Psoas muscle (tissue), 8 donors: ENCODE measurements around the gene SUFU. TPM values are rescaled to one million over a fixed set of nuclear protein-coding genes. Genes with fewer than 3 reads are reported as not detected.
A peak's percentile ranks its signal among the peaks of the same experiment; 100 is the strongest.

Experiments used
- ATAC-seq, 4 donors: fragments of 200-7000 bp; cut with Tn5 transposase; one replicate each; pipeline ENCODE4 v1.9.1; 2020; ENCODE audit warnings: moderate library complexity in 3 of 4, mild to moderate bottlenecking in 2 of 4
- DNase-seq, 2 donors: peaks; one replicate each; pipeline ENCODE4 v3.0.0-alpha.2; 2020
- H3K27ac ChIP-seq: fragments of 200-600 bp; one replicate; pipeline ENCODE4 v1.8.0; 2022
- H3K27me3 ChIP-seq, 3 donors: fragments of 200-600 bp in 1 of 3; one replicate each; pipeline versions ENCODE4 v1.6.1 to v1.8.0; 2013 to 2022; ENCODE audit warnings: low read length in 2 of 3, mild to moderate bottlenecking in 2 of 3, moderate library complexity in 1 of 3; ENCODE audit not compliant: insufficient read depth in 3 of 3
- H3K36me3 ChIP-seq, 2 donors: fragments of 200-600 bp in 1 of 2; one replicate each; pipeline versions ENCODE4 v1.6.1 to v1.8.0; 2013 to 2022; ENCODE audit warnings: low read depth in 1 of 2, mild to moderate bottlenecking in 1 of 2, moderate library complexity in 1 of 2; ENCODE audit not compliant: insufficient read depth in 1 of 2
- H3K4me1 ChIP-seq: fragments of 200-600 bp; one replicate; pipeline ENCODE4 v1.8.0; 2022
- H3K4me3 ChIP-seq: fragments of 200-600 bp; one replicate; pipeline ENCODE4 v1.8.0; 2022; ENCODE audit warnings: mild to moderate bottlenecking
- H3K9me3 ChIP-seq: fragments of 200-600 bp; one replicate; pipeline ENCODE4 v1.8.0; 2022
- WGBS, 3 donors: extraction: QIAGEN DNeasy Blood & Tissue Kit; methylation state at CpG; one replicate each; pipeline versions ENCODE4 v1.1.6 to v1.1.7; 2013; 5-methylcytosine and 5-hydroxymethylcytosine counted together
- intact Hi-C, 2 donors: fragments of 100-400 bp; cut with DNase I; formaldehyde crosslinking; loops; one replicate each; pipeline versions ENCODE4 v1.11.0 to v1.14.2; 2022
- polyA plus RNA-seq, 3 donors: library from polyadenylated mRNA; stranded (reverse); fragments of 200-250 nt; gene quantifications; one replicate each; pipeline ENCODE4 v1.2.3, GENCODE V29; 2013
- total RNA-seq, 4 donors: library from RNA; stranded (reverse); fragmentation: NEBNext Ultra II Directional in 2 of 4; extraction: Animal tissue kit (Norgen Biotek cat#: 25700) in 2 of 4; gene quantifications; one replicate each; pipeline versions ENCODE4 v1.2.1 to v1.2.4, GENCODE V29; 2021 to 2023
- TF ChIP-seq, protein P1 (sequence below): fragments of 200-600 bp; IDR thresholded peaks from one replicate; pipeline ENCODE4 v1.8.0; 2022; ENCODE audit warnings: antibody characterized with exemption
- donor health status: healthy with polysubstance abuse.
- donor health status: DM: no; HTN: no; CAD: no; lungs with moderate emphysema.
- donor health status: Bipolar disorder and iron deficiency.
- donor health status: healthy.
- donor health status: DM: yes; HTN: yes; CAD: no.
- donor health status: DM: no; HTN: no; CAD: no.
- donor health status: DM: no; HTN: no; CAD: no.
- donor health status: DM: yes; HTN: yes; CAD: no.

SUFU gene
- total and polyA plus RNA-seq, 7 donors = 2.1 to 6.8 (median 5.1) TPM

DNA sequence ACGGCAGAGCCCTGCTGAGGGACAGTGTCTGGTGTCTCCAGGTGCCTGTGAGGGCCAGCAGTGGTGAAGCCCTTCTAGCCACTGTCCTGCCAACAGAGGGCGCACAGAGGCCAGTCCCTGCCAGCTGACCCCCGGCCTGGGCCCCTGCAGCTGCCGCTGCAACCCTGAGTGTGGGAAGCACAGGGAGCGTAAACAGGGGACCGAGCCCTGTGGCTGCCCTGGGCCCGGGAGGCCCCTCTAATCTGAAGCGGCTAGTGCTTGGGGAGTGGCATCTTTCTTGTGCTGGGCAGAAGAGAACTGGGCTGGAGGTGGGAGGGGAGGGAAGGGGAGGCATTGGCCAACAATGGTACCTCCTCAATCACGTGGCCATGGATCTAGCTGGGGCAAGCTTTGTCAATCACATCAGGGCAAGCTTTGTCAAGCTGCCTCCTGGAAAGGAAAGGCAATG lies 175.1 kb downstream of the SUFU start:
- no peaks in the 10 kb centered on the region for H3K9me3 ChIP-seq
- H3K4me1 ChIP-seq = peaks cover 34% of the 10 kb centered on the region
- 10 to 15% (median 14%) methylated on average over 9 of the region's 9 CpGs for WGBS, 3 donors
- TF ChIP-seq, protein P1, sequence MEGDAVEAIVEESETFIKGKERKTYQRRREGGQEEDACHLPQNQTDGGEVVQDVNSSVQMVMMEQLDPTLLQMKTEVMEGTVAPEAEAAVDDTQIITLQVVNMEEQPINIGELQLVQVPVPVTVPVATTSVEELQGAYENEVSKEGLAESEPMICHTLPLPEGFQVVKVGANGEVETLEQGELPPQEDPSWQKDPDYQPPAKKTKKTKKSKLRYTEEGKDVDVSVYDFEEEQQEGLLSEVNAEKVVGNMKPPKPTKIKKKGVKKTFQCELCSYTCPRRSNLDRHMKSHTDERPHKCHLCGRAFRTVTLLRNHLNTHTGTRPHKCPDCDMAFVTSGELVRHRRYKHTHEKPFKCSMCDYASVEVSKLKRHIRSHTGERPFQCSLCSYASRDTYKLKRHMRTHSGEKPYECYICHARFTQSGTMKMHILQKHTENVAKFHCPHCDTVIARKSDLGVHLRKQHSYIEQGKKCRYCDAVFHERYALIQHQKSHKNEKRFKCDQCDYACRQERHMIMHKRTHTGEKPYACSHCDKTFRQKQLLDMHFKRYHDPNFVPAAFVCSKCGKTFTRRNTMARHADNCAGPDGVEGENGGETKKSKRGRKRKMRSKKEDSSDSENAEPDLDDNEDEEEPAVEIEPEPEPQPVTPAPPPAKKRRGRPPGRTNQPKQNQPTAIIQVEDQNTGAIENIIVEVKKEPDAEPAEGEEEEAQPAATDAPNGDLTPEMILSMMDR = peak; percentile 68
- H3K36me3 ChIP-seq = no peaks in the 10 kb centered on the region
- DNase-seq (peak; percentile 66 to 82), ATAC-seq (peak; percentile 83 to 86 (median 86))
- H3K4me3 ChIP-seq = peak overlapping the region; percentile 34
- no peaks in the 10 kb centered on the region for H3K27me3 ChIP-seq
- intact Hi-C loops = no loop called here
- no peak overlapping the region for H3K27ac ChIP-seq

DNA sequence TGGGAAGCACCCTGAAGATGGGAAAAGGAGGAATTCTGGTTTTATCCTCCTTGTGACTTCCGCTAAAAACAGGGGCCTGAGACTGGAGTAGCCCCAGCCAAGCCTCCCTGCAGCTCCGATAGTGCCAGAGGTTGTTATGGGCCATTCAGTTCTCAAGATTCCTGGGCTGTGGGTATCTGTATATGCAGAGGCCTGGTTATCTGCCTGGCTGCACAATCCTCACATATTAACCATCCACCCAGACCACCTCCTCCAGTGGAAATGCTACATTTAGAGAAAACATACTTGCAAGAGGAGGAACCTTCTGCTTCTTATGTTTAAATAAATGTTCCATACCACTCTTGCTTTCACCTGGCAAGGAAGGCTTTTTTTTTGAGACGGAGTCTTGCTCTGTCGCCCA lies 175.8 kb downstream of the SUFU start:
- DNase-seq (no peak), ATAC-seq (no peak)
- Histone ChIP-seq H3K4me3 (no peak overlapping the region), H3K9me3 (no peaks in the 10 kb centered on the region), H3K27ac (no peak overlapping the region), H3K36me3 (peaks cover 0 to 3% of the 10 kb centered on the region in 2 donors), H3K27me3 (no peaks in the 10 kb centered on the region), H3K4me1 (peaks cover 28% of the 10 kb centered on the region)
- intact Hi-C loops = no loop called here
- TF ChIP-seq, protein P1 = no peak
- WGBS, 3 donors = 96 to 99% (median 97%) methylated on average over 4 of the region's 4 CpGs

DNA sequence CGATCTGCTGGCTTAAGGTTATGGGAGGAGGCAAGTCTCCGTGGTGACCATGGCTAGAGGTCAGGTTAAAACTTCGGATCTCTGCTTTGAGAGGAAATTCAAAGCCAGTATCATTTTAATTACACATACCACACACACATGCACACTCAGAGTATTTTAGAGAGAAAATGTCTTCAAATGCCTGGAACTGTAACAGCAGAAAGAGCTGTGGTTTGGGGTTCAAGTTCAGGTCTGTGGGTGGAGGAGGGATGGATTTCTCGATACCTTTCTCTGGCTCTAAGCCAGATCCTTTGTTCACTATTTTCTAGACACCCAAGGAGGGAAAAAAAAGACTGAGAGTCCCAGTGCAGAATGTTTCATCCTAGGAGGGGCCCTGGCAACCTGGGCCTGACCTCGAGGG lies 177.9 kb downstream of the SUFU start:
- DNase-seq (no peak), ATAC-seq (no peak)
- no peaks in the 10 kb centered on the region for H3K9me3 ChIP-seq
- 90 to 94% (median 91%) methylated on average over 5 of the region's 5 CpGs for WGBS, 3 donors
- H3K36me3 ChIP-seq = peaks cover 0 to 14% of the 10 kb centered on the region in 2 donors
- H3K4me3 ChIP-seq = no peak overlapping the region
- intact Hi-C loops = no loop called here
- H3K27me3 ChIP-seq = no peaks in the 10 kb centered on the region
- TF ChIP-seq, protein P1 = no peak
- peaks cover 12% of the 10 kb centered on the region for H3K4me1 ChIP-seq
- no peak overlapping the region for H3K27ac ChIP-seq

DNA sequence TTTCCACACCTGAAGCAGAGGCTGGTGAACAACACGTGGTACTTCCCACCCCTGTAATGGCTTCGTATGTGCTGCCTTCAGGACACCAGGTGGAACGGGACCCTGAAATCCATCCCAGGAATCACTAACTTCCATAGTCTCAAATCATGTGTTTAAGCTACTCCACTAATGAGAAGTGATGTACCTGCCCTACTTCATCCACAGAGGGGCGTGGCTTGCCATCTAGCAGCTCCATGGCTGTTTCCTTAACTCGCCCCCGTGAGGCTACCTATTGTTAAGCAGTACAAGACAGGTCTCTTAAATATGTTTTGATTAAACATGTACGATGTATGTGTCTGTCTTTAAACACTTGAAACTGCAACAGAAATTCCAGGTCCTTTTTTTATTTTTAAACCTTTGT lies 178.6 kb downstream of the SUFU start:
- Histone ChIP-seq H3K27me3 (no peaks in the 10 kb centered on the region), H3K36me3 (peaks cover 0 to 19% of the 10 kb centered on the region in 2 donors), H3K27ac (no peak overlapping the region), H3K9me3 (no peaks in the 10 kb centered on the region), H3K4me1 (peaks cover 8% of the 10 kb centered on the region), H3K4me3 (no peak overlapping the region)
- intact Hi-C loops = no loop called here
- ATAC-seq (no peak), DNase-seq (no peak)
- 95 to 96% (median 95%) methylated on average over 7 of the region's 7 CpGs for WGBS, 3 donors
- TF ChIP-seq, protein P1 = no peak

DNA sequence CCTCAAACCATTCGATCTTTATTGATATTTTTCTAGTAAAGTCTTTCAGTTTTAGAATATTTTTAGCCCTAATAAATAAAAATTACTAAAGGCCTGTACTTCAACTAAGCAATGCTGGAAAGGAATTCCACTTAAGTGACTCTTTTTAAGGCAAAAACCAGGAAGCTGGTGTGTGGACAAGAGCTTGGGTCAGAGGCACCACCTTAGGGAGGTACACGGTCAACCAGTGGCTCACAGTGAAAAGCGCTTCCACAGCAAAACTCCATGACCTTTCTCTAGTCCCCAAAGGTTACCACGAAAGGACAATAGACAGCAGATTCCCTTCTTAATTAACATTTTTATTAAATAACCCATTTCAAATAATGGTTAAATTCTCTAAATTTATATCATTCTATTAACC lies 179.2 kb downstream of the SUFU start:
- no peaks in the 10 kb centered on the region for H3K27me3 ChIP-seq
- TF ChIP-seq, protein P1 = no peak
- intact Hi-C loops = no loop called here
- DNase-seq (no peak), ATAC-seq (no peak)
- no peak overlapping the region for H3K27ac ChIP-seq
- H3K9me3 ChIP-seq = no peaks in the 10 kb centered on the region
- peaks cover 5% of the 10 kb centered on the region for H3K4me1 ChIP-seq
- no peak overlapping the region for H3K4me3 ChIP-seq
- WGBS, 3 donors = 95% methylated on average over 4 of the region's 4 CpGs
- H3K36me3 ChIP-seq = peaks cover 0 to 21% of the 10 kb centered on the region in 2 donors
